ENCODE measurements around the gene B3GNT3.
A peak's percentile ranks its signal among the peaks of the same experiment; 100 is the strongest.

The B3GNT3 gene, protein sequence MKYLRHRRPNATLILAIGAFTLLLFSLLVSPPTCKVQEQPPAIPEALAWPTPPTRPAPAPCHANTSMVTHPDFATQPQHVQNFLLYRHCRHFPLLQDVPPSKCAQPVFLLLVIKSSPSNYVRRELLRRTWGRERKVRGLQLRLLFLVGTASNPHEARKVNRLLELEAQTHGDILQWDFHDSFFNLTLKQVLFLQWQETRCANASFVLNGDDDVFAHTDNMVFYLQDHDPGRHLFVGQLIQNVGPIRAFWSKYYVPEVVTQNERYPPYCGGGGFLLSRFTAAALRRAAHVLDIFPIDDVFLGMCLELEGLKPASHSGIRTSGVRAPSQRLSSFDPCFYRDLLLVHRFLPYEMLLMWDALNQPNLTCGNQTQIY

DNA sequence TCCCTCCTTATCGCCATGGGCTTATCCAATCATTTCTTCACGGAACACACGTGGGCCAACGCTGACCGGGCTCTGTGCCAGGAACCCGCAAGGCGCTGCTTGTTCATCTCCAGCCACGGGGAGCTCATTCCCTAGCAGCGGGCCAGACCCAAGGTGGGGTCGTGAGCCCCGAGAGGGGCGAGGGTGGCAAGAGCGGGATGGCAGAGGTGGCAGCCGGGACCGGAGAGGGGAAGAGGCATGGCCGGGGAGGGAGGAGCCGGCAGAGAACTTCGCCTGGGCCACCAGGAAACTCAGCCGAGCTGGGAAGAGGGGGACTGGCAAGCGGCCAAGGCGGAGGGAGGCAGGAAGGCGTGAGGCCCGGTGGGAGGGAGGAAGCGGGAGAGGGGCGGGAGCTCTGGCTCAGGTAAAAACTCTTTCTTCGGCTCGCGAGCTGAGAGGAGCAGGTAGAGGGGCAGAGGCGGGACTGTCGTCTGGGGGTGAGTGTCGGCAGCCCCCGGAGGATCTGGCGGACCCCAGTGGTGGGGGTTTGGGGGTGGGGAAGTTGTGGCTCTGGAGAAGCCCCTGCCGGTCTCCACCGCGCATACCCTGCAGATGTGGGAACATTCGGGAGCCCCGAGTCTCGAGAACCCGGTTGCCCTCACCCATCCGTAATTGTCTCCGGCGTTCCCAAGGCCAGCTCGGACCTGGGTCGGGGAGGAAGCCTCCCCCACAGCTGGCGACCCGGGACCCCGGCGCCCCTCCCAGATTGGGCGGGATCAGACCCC is at the start of gene B3GNT3:
Gene B3GNT3, plus strand, starts transcription at position 408 of the 764 bp plus-strand sequence. CDS start 12,670 bp downstream, outside the sequence.
- no peak for DNase-seq (ENCODE audit: low read depth in 2 of 2)

DNA sequence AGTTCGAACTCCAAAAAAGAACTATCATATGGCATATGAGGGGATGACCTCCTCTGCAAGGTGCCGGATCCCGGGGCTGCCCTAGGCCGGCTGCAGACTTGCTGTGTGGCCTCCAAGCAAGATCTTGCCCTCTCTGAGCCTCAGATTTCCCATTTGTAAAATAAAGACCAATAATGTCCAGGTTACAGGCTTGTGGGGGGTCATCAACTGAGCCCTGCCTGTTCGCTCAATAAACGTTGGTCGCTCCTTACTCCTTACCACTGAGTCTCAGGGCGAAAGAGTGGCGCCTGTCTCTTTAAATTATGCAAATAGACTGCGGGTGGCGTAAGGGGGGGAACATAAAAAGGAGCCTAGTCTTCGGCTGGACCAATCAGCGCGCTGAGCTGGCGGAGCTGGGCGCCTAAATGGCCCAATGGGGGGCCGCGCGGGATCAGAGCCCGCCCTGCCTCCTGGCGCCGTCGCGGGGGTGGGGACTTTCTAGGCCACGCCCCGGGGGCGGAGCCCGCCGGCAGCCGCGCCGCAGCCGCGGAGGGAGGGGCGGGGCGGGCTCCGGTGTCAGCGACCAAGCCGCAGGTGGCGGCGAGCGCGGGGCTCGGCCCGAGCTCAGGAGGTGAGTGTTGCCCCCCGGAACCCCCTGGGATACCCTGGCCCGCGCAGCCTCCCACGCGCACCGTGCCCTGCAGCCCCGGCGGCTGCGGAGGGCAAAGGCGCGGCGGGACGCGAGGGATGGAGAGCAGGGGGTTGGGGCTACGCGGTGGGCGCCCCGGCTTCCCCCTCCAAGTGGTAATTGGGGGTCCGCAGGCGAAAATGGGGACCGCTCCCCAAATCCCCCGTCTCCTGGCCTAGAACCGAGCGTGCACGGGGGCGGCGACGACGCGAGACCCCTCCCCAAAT is 47.5 kb upstream of the B3GNT3 start:
- peak; percentile 83 to 88 for DNase-seq (ENCODE audit: low read depth in 2 of 2)

DNA sequence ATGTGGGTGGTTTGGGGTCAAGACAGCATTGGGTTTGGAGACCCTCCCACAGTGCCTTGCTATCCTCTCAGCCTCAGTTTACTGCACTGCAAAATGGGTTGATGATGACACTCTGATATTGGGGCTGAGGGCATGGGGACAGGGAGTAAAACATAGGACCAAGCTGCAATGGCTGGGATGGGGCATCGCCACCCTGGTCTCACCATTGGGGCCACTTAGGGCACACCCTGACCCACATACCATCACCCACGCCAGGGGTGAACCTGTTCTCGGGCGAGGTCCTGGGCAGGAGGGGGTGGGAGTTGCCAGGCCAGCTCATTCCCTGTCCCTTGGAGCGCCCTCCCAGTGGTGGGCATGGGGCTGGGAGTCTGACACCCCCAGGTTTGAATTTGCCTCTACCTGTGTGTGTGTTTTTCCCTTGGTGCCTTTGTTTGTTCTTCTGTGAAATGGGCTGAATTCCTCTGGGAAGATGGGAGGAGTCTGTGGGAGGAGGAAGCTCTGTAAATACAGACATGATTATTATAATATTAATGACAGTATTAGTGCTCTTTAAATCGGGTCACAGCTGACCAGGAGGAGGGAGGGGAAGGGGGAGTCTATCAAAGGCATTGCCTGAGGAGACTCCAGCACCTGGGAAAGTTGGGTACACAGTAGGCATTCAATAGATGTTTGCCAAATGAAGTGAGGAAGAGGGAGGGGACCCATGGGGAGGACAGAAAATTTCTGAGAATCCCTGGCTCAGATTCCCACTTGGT is 45.9 kb upstream of the B3GNT3 start:
- no peak for DNase-seq (ENCODE audit: low read depth in 2 of 2)

DNA sequence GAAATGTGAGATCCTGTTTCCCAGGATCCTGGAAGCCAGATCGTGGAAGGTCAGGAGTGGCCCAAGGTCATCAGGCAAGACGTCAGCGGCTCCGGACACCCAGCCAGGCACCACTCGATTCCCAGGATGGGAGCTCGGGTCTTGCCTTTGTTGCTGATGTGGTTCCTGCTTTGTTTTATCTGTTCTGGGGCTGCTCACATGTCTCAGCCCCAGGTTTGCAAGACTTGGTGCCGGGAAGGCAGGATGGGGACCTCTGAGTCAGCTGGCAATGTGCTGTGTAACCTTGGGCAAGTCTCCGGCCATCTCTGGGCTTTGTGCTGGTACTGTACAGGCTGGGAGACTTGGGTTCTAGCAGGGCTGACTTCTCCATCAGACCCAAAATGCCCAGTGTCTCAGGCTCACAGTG is 45.0 kb upstream of the B3GNT3 start:
- no peak for DNase-seq (ENCODE audit: low read depth in 2 of 2)

DNA sequence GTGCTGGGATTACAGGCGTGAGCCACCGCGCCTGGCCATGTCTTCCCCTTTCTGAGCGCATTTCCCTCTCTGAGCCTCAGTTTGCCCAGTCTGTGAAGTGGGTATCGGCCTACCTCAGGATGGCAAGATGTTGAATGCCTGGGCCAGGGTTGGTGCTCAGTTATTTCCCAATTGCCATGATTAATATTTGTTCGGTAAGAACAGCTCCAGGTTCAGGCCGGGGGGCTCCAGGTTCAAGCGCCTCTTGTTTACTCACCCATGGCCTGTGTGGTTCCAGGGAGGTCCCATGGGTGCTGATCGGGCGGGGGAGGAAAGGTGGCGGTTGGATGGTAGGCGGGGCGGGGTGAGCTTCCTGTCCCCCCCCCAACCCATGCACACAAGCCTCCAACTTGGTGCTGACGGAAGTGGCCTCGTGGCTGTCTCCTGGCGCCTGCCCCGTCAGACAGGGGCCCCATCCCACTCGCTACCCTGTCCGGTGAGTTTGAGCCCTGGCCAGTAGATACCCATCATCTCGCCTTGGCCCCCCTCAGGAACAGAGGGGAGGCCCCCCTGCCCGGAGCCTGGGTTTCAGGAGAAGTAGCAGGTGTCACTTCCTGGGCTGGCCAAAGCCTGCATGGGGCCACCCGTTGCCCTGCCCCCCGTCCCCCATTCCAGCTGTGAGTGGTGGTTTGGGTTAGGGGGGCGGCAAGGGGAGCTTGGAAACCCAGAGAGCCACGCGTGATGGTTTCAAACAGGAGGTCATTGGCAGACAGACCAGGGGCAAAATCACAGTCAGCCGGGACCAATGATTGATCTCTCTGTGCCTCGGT is 43.6 kb upstream of the B3GNT3 start, which contains the start of gene FCHO1:
Gene FCHO1, plus strand, starts transcription at position 375 of the 809 bp plus-strand sequence. CDS start 3,688 bp downstream, outside the sequence.
- peak; percentile 77 to 85 for DNase-seq (ENCODE audit: low read depth in 2 of 2)

DNA sequence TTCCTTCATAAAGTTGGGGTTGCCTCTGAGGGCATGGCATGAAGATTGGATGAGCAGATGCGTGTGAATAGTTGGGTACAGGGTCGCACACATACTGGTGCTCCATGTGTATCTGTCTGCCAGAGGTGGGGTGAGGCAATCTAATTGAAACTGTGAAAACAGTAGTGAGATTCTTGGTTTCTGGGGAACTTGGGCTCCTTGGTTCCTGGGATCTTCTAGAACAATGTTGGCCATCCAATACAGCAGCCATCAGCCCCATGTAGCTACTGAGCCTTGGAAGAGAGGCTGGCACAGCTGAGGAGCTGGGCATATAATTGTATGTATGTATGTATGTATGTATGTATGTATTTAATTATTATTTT is 43.0 kb upstream of the B3GNT3 start:
- no peak for DNase-seq (ENCODE audit: low read depth in 2 of 2)

DNA sequence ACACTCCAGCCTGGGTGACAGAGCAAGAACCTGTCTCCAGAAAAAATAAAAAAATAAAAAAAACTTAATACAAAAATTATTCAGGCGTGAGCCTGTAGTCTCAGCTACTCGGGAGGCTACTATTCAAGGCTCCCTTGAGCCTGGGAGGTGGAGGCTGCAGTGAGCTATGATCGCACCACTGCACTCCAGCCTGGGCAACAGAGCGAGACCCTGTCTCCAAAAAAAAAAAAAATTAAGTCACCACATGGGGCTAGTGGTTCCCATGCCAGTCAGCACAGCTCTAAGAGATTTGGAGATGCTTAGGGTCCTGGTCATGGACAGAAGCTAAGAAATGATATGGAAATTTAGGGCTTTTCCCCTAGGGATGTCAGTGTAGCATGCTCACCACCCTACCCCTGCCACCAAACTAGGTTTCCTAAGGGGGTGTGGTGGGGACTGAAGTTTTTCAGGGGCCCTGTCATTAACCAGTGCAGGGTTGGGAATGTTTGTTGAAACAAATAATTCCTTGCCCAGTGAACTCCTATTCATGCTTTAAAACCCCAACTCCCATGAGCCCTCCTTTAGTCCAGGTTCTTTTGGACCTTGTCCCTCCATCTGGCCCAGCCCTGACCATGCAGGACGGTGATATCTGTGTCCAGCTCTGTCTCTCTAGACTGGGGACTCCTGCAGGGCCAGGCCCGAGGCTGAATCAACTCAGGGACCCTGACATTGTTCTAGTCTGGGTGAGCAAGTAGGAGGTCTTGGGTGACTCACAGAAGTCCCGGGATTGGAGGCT is 41.9 kb upstream of the B3GNT3 start:
- DNase-seq (ENCODE audit: low read depth in 2 of 2), result no peak

DNA sequence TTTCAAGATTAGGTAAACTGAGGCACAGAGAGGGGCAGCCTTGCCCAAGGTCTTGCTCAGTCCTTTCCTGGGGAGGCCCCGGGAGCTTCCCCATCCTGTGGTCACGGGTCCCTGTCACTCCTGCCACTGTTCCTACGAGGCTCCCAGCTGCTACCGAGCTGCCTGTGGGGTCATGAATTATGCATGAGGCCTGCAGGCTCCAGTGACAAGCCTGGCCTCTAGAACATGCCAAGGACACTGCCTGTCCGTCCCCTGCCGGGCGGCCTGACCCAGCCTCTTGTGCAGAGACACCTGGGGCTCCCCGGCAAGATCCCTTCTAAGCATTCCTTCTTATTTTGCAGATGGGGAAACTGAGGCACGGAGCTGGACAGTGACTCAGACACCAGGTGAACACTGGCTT is 41.0 kb upstream of the B3GNT3 start:
- DNase-seq (ENCODE audit: low read depth in 2 of 2), result no peak

DNA sequence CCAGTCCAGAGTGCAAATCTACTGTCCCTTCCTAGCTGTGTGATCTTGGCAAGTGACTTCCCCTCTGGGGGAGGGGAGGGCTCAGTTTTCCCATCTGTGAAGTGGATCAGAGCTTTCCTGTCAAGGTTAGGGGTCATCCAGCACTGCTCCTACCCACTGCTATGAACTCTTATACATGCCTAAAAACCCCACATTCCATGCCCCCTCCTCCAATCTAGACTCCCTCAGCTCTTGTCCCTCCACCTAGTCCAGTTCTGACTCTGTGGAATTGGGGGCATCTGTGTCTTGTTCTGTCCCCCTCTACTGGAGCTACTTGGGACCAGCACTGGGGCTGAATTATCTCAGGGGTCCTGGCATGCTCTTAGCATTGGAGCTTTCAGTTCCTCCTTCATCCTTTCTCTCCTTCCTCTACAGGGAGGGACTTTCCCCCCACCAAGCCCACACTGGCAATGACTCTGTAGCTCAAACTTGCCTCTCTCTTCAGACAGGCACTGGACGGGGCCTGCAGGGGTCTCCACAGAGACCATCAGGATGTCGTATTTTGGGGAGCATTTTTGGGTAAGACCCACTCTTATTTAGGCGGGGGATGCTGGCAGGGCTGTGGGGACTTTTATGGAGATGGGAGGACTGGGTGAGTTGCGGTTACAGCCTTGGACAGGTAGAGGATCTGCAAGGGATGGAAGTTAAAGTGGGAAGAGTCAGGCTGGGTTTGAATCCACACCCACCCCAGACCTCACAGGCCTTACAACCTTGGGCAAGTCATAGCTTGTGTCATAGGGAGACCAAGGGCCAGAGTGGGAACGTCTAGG is 40.1 kb upstream of the B3GNT3 start:
- no peak for DNase-seq (ENCODE audit: low read depth in 2 of 2)

DNA sequence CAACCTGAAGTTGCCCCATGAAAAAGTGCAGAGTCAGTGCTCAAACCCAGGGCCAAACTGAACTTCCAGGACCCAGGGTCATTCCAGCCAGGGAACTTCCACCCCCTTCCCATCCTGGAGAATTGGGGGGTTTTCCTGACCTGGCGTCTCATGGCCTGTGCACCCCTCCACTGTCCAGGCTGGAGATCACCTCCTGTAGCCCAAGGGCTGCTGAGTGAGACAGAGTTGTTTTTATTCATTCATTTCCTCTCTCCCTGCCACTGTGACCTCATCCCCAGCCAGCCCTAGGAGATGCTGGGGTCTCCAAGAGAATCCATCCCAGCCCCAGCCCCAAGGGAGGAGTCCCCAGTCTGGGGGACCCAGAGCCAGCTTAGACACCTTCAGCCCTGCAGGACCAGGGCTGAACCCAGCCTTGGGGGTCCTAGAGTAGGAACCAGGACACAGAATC is 39.5 kb upstream of the B3GNT3 start:
- DNase-seq (ENCODE audit: low read depth in 2 of 2), result no peak

DNA sequence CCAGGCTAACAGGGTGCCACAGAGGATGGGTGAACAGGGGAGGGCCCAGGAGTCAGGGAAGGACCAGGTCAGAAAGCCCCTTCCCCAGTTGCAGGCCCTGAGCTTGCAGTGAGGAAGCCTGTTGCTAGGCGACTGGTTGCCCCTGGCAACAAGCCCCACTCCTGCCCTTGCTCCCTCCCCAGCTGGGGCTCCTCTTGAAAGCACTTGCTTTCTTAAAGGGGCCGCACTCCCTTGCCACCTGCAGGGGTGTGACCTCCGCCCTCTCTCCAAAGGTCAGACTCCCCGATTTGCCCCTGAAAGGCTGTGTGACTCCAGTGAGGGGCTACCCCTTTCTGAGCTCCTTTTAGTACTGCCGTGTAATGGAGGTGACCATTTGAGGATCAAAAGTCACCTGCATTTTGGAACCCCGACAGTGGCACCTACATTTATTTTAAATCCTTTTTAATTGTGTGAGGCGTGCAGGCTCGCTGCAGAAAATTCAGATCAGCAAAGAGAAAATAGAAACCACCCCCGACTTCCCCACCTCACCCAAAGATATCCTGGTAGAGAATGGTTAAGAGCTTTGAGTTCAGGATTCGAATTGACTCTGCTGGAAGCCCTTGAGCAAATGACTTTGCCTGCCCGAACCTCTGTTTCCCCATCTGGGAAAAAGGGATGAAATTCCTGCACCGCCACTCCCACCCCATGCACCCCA is 38.8 kb upstream of the B3GNT3 start:
- DNase-seq (ENCODE audit: low read depth in 2 of 2), result no peak

DNA sequence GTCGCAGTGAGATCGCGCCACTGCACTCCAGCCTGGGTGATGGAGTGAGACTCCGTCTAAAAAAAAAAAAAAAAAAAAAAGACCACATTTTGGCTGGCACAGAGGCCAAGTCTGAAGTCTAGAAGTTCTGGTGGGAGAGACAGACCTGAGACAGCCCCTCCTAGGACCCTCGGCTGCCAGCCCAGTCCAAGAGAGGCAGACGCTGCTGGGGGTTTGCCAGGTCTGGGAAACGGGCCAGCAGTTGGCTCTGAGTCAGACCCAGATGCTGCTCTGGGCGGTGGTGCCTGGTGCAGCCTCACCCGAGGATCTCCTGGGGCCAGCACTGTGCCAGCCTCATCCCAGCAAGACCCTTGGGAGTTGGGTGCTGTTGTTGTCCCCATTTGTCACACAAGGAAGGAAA is 37.8 kb upstream of the B3GNT3 start:
- no peak for DNase-seq (ENCODE audit: low read depth in 2 of 2)

DNA sequence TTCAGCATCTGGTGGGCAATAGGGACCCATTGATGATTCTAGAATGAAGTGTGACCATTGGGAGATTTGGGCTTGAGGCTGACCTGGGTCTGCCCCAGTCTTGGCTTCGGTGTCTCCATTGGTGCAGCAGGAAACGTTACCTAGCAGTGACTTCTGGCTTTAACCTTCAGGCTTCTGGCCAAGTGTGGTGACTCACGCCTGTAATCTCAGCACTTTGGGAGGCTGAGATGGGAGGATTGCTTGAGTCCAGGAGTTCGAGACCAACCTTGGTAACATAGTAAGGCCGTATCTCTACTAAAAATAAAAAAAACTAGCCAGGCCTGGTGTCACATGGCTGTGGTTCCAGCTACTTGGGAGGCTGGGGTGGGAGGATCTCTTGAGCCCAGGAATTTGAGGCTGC is 36.4 kb upstream of the B3GNT3 start:
- DNase-seq (ENCODE audit: low read depth in 2 of 2), result no peak

DNA sequence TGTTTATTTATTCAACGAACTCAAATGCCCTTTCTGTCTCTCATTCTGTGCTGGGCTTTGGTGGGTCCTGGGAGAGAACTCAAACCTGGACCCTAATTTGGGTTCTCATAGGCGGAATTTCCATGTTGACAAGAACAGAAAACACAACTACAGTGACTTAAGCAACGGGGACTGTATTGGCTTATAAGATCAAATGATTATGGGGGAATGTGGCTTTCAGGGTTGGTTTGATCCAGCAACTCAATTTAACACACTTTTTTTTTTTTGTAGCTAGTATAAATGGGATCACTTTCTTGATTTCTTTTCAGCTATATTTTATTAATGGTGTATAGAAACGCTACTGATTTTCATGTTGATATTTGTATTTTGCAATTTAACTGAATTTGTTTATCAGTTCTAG is 33.8 kb upstream of the B3GNT3 start:
- no peak for DNase-seq (ENCODE audit: low read depth in 2 of 2)

DNA sequence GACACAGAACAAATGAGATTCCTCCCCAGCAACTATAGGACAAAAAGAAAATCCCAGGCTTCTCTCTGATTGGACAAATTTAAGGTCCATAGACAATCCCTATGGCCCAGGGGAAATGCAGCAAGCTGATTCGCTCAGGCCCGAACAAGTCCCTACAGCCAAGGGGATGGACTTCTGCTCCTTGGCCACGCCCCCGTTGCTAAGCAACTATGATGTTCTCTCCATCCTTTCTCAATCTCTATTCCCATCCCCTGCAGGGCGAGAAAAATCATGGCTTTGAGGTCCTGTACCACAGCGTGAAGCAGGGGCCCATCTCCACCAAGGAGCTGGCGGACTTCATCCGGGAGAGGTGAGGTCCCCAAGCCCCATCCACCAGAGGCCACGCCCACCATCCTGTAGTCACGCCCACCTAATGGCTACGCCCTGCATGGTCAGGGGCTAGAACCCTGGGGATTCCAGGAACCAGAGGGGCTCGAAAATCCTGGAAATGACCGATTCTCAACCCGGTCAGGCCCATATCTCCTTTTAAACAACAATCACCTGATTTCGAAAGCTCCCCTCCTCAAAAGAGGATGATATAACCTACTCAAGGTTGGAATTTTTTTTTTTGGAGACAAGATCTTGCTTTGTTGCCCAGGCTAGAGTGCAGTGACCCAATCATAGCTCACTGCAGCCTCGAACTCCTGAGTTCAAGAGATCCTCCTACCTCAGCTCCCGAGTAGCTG is 32.3 kb upstream of the B3GNT3 start:
- no peak for DNase-seq (ENCODE audit: low read depth in 2 of 2)

DNA sequence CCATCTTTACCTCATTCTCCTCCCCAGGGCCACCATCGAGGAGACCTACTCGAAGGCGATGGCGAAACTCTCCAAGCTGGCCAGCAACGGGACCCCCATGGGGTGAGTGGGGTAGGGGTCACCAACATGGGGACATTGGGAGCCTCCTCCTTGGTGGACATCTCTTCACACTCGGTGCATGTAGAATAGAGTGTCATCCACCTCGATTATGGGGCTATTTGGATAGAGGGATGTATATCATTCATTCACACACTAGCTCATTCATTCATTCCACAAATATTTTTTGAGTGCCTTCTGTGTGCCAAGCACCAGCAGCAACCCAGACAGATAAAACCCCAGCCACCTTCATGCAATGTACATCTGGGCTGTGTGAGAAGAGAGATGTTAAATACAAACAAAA is 30.6 kb upstream of the B3GNT3 start:
- DNase-seq (ENCODE audit: low read depth in 2 of 2), result no peak

DNA sequence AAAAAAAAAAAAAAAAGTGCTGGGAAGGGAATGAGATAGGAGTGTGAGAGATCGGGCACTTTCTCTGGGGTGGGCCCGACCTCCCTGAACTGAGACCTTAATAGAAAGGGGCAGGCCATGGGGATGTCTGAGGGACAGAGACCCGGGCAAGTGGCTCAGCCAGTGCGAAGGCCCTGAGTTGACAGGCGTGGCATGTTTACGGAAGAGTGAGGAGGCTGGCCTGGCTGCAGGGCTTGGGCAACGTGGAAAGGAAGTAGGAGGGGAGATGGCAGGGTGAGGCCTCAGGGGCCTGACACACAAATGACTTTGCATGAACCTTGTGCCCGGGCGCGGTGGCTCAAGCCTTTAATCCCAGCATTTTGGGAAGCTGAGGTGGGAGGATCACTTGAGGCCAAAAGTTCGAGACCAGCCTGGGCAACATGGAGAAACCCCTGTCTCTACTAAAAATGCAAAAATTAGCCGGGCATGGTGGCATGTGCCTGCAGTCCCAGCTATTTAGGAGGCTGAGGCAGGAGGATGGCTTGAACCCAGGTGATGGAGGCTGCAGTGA is 29.8 kb upstream of the B3GNT3 start:
- DNase-seq (ENCODE audit: low read depth in 2 of 2), result no peak
